K562 (cell line): Measurements from ENCODE around the gene CNTRL. TPM values are rescaled to one million over a fixed set of nuclear protein-coding genes. Genes with fewer than 3 reads are reported as not detected.

Experiments
- ATAC-seq: fragments of 200-7000 bp; cut with Tn5 transposase; 3 replicates; pipeline ENCODE4 v1.9.1; 2020; ENCODE audit warnings: moderate library complexity
- BruUV-seq: library from RNA; stranded (reverse); fragments of 400-500 nt; replicated peaks from 2 replicates; lab custom pipeline; 2021; lab: Mats Ljungman, UMichigan
- CTCF ChIA-PET: fragments of 300-600 bp; formaldehyde crosslinking; extraction: SDS; loops from one replicate; lab custom pipeline; 2021; ENCODE audit warnings: low intra/inter-chr PET ratio; lab: Yijun Ruan, JAX
- POLR2A ChIA-PET: fragments of 300-600, 350-650 bp; sonication (Branson Sonifier 250); formaldehyde crosslinking; extraction: SDS; loops from one replicate; lab custom pipeline; 2021; ENCODE audit warnings: antibody characterized with exemption, inconsistent platforms; lab: Yijun Ruan, JAX
- DNase-seq, 4 experiments: peaks; one replicate each; pipeline versions ENCODE4 v3.0.0 to v3.0.0-alpha.2; 2011 to 2018; ENCODE audit warnings: low spot score in 3 of 4, mixed read lengths in 3 of 4; ENCODE audit errors: extremely low read depth in 1 of 4
- FAIRE-seq: peaks from 2 replicates; lab custom pipeline; 2011; peaks lifted over from hg19 to GRCh38; lab: Jason Lieb, UNC
- H2AFZ ChIP-seq: 2 replicates; pipeline ENCODE4 v1.6.0; 2011; ENCODE audit warnings: low read depth, low read length, control low read depth, inconsistent platforms
- H3K27ac ChIP-seq: fragments of 200-600 bp; 3 replicates; pipeline ENCODE4 v1.8.0; 2011; ENCODE audit warnings: low read depth, mild to moderate bottlenecking, control low read depth, inconsistent platforms, low read length, moderate library complexity, mixed read lengths; ENCODE audit errors: extremely low read depth
- H3K27me3 ChIP-seq, 2 experiments: fragments of 300-600 bp in 1 of 2; 2 replicates in 1 of 2; 3 replicates in 1 of 2; pipeline versions ENCODE4 v1.6.0 to v1.8.0; 2011; ENCODE audit warnings: inconsistent platforms in 2 of 2, low read length in 2 of 2, mild to moderate bottlenecking in 1 of 2, mixed read lengths in 1 of 2, moderate library complexity in 1 of 2; ENCODE audit not compliant: control insufficient read depth in 2 of 2, insufficient read depth in 2 of 2
- H3K36me3 ChIP-seq: fragments of 300-600 bp; 3 replicates; pipeline ENCODE4 v1.8.0; 2011; ENCODE audit warnings: mild to moderate bottlenecking, low read length, inconsistent platforms; ENCODE audit not compliant: control insufficient read depth, insufficient read depth
- H3K4me1 ChIP-seq, 2 experiments: fragments of 200-600 bp in 1 of 2; replicated peaks in 1 of 2; 2 replicates in 1 of 2; 3 replicates in 1 of 2; pipeline versions ENCODE4 v1.5.1 to v1.8.0; 2011; ENCODE audit warnings: inconsistent platforms in 2 of 2, low read length in 2 of 2, mild to moderate bottlenecking in 1 of 2, mixed read lengths in 1 of 2, moderate library complexity in 1 of 2; ENCODE audit not compliant: control insufficient read depth in 2 of 2, insufficient read depth in 2 of 2
- H3K4me2 ChIP-seq: 2 replicates; pipeline ENCODE4 v1.6.1; 2011; ENCODE audit warnings: low read length, control low read depth, inconsistent platforms, mixed read lengths; ENCODE audit not compliant: insufficient read depth
- H3K4me3 ChIP-seq: fragments of 200-600 bp; sonication (generic), shearing (Covaris generic); 2 replicates; pipeline ENCODE4 v1.5.1; 2016; ENCODE audit warnings: control low read depth, inconsistent platforms
- H3K79me2 ChIP-seq: fragments of 200-600 bp; 3 replicates; pipeline ENCODE4 v1.8.0; 2011; ENCODE audit warnings: low read length, inconsistent platforms; ENCODE audit not compliant: control insufficient read depth, insufficient read depth
- H3K9ac ChIP-seq, 2 experiments: 2 replicates each; pipeline versions ENCODE4 v1.6.0 to v1.6.1; 2011; ENCODE audit warnings: low read depth in 2 of 2, low read length in 2 of 2, control low read depth in 1 of 2, inconsistent platforms in 1 of 2, mild to moderate bottlenecking in 1 of 2, mixed read lengths in 1 of 2; ENCODE audit not compliant: insufficient read depth in 1 of 2
- H3K9me1 ChIP-seq: one replicate; pipeline ENCODE4 v1.6.0; 2011; ENCODE audit warnings: inconsistent platforms, mild to moderate bottlenecking, low read length, moderate library complexity; ENCODE audit not compliant: control insufficient read depth, insufficient read depth
- H3K9me3 ChIP-seq: replicated peaks from 2 replicates; pipeline ENCODE4 v1.5.1; 2011; ENCODE audit warnings: low read depth, low read length, inconsistent platforms; ENCODE audit not compliant: control insufficient read depth, insufficient read depth
- H4K20me1 ChIP-seq: replicated peaks from 2 replicates; pipeline ENCODE4 v1.6.1; 2011; ENCODE audit warnings: low read length, inconsistent platforms, mixed read lengths; ENCODE audit not compliant: control insufficient read depth, insufficient read depth
- NR3C1 ChIP-seq: sonication (generic); formaldehyde crosslinking; IDR thresholded peaks from 2 replicates; pipeline ENCODE4 v1.8.1; 2022; ENCODE audit warnings: missing genetic modification reagents
- WGBS: fragments of 100-300 bp; shearing (Covaris generic); methylation state at CpG from one replicate; pipeline ENCODE4 v1.1.6; 2016; ENCODE audit warnings: low coverage, mixed read lengths; ENCODE audit not compliant: insufficient coverage; ENCODE audit errors: missing lambda C conversion rate; 5-methylcytosine and 5-hydroxymethylcytosine counted together
- in situ Hi-C: fragments of 300-500 bp; cut with MboI; formaldehyde crosslinking; loops from 4 replicates; pipeline ENCODE4 v1.15.0; 2018; ENCODE audit warnings: inconsistent platforms, mixed read lengths
- intact Hi-C: fragments of 100-400 bp; cut with micrococcal nuclease; formaldehyde crosslinking; loops from 2 replicates; pipeline ENCODE4 v1.14.2; 2022
- polyA plus RNA-seq, 8 experiments: library from polyadenylated mRNA; depleted of rRNA in 4 of 8; stranded (reverse) in 5 of 8; unstranded in 3 of 8; fragments of >200 nt; fragmentation: Nextera tagmentation in 2 of 8; fragmentation: Illumina TruSeq in 1 of 8; extraction: Ambion mirVana in 2 of 8; extraction: Trizol in 1 of 8; gene quantifications; 2 replicates each; pipeline versions ENCODE4 v1.2.1 to v1.2.3, GENCODE V29; 2011 to 2014; ENCODE audit warnings: inconsistent platforms in 1 of 8, missing spikeins in 1 of 8
- total RNA-seq, 7 experiments: library from RNA; depleted of rRNA in 6 of 7; stranded (reverse); fragments of >200 nt in 6 of 7; fragmentation: Illumina TruSeq in 2 of 7; extraction: Trizol in 2 of 7; gene quantifications; 2 replicates each; pipeline versions ENCODE4 v1.2.1 to v1.2.3, GENCODE V29; 2011 to 2021; ENCODE audit warnings: low replicate concordance in 1 of 7
- TF ChIP-seq, protein P1 (sequence below): IDR thresholded peaks from 3 replicates; pipeline ENCODE4 v1.6.1; 2011; ENCODE audit warnings: borderline replicate concordance, mild to moderate bottlenecking, moderate library complexity; ENCODE audit not compliant: insufficient read length; ENCODE audit errors: extremely low read depth

The CNTRL gene
- total and polyA plus RNA-seq, 9 of the 15 experiments (the other 6 are each of a cell fraction or from before 2014, with no cell fraction given), result 9.2 to 28.9 (median 20.5) TPM

- H3K9me3 ChIP-seq, result peaks cover 3% of the 10 kb centered on the region; the same call in 1 of the 2 replicates
- no peaks in the 10 kb centered on the region for H3K4me1 ChIP-seq
- no peaks in the 10 kb centered on the region for H3K79me2 ChIP-seq
- 70% methylated on average over 3 of the region's 3 CpGs for WGBS
- no peak overlapping the region for H3K9ac ChIP-seq
- no peak for FAIRE-seq
- H3K27me3 ChIP-seq, result no peaks in the 10 kb centered on the region
- no peaks in the 10 kb centered on the region for H3K9me1 ChIP-seq
- H3K4me3 ChIP-seq, result no peak overlapping the region
- in situ Hi-C loops, result no loop called here
- H3K36me3 ChIP-seq, result peaks cover 37% of the 10 kb centered on the region; the same call in 2 of the 3 replicates
- no peak overlapping the region for H3K27ac ChIP-seq
- ATAC-seq, result no peak
- DNase-seq, result no peak
- BruUV-seq, result no TSS peak
- ChIA-PET CTCF (no interaction called here), POLR2A (interaction anchor here (0.9 kb wide), 1 partner anchor 44 kb away, joined by 3 read pairs; no protein-coding TSS in a partner anchor)
- no peaks in the 10 kb centered on the region for H4K20me1 ChIP-seq
- H2AFZ ChIP-seq, result no peak overlapping the region
- intact Hi-C loops, result no loop called here
- H3K4me2 ChIP-seq, result no peak overlapping the region
- TF ChIP-seq NR3C1 (CRISPR knock-in tag), result no peak
- TF ChIP-seq, protein P1, sequence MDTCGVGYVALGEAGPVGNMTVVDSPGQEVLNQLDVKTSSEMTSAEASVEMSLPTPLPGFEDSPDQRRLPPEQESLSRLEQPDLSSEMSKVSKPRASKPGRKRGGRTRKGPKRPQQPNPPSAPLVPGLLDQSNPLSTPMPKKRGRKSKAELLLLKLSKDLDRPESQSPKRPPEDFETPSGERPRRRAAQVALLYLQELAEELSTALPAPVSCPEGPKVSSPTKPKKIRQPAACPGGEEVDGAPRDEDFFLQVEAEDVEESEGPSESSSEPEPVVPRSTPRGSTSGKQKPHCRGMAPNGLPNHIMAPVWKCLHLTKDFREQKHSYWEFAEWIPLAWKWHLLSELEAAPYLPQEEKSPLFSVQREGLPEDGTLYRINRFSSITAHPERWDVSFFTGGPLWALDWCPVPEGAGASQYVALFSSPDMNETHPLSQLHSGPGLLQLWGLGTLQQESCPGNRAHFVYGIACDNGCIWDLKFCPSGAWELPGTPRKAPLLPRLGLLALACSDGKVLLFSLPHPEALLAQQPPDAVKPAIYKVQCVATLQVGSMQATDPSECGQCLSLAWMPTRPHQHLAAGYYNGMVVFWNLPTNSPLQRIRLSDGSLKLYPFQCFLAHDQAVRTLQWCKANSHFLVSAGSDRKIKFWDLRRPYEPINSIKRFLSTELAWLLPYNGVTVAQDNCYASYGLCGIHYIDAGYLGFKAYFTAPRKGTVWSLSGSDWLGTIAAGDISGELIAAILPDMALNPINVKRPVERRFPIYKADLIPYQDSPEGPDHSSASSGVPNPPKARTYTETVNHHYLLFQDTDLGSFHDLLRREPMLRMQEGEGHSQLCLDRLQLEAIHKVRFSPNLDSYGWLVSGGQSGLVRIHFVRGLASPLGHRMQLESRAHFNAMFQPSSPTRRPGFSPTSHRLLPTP, result no peak
- TF ChIP-seq, all 486 proteins: peak for 0
Measured at GRCh38 chr9:121088576-121088975, 13.8 kb downstream of the CNTRL start.
